ENCODE data around the gene CCDC34.
A peak's percentile ranks its signal among the peaks of the same experiment; 100 is the strongest.

CCDC34 gene

GRCh38 chr11:27362749-27363575 is at the start of gene CCDC34:
CCDC34 (minus strand) TSS chr11:27363215; CDS start chr11:27363194, 21 bp downstream.
- TF ChIP-seq CTCF (IDR thresholded peaks at IDR 0.05; ENCODE audit: low read depth, low read length, missing control alignments) = no peak
- H3K4me3 ChIP-seq (ENCODE audit: low read depth, low read length) = peak within 1 kb of the TSS; percentile 52
- DNase-seq (ENCODE audit: low read depth) = peak; percentile 72

GRCh38 chr11:27412192-27412691 is 49.2 kb upstream of the CCDC34 start:
- no peak overlapping the region for H3K4me3 ChIP-seq (ENCODE audit: low read depth, low read length)
- no peak for TF ChIP-seq CTCF (IDR thresholded peaks at IDR 0.05; ENCODE audit: low read depth, low read length, missing control alignments)
- no peak for DNase-seq (ENCODE audit: low read depth)

GRCh38 chr11:27411328-27411727 is 48.3 kb upstream of the CCDC34 start:
- DNase-seq (ENCODE audit: low read depth) = no peak
- no peak for TF ChIP-seq CTCF (IDR thresholded peaks at IDR 0.05; ENCODE audit: low read depth, low read length, missing control alignments)

GRCh38 chr11:27410272-27410671 is 47.3 kb upstream of the CCDC34 start:
- no peak for DNase-seq (ENCODE audit: low read depth)
- H3K4me3 ChIP-seq (ENCODE audit: low read depth, low read length) = no peak overlapping the region
- TF ChIP-seq CTCF (IDR thresholded peaks at IDR 0.05; ENCODE audit: low read depth, low read length, missing control alignments) = no peak

More at GRCh38 chr11:27411328-27411727, 48.3 kb upstream of the CCDC34 start:
- H3K4me3 ChIP-seq (ENCODE audit: low read depth, low read length) = no peak overlapping the region

- DNase-seq (ENCODE audit: low read depth) = no peak
- TF ChIP-seq CTCF (IDR thresholded peaks at IDR 0.05; ENCODE audit: low read depth, low read length, missing control alignments) = no peak
- H3K4me3 ChIP-seq (ENCODE audit: low read depth, low read length) = no peak overlapping the region
These were observed 46.7 kb upstream of the CCDC34 start for GRCh38 chr11:27409742-27410141.

GRCh38 chr11:27409049-27409448 is 46.0 kb upstream of the CCDC34 start:
- no peak for TF ChIP-seq CTCF (IDR thresholded peaks at IDR 0.05; ENCODE audit: low read depth, low read length, missing control alignments)
- no peak overlapping the region for H3K4me3 ChIP-seq (ENCODE audit: low read depth, low read length)
- DNase-seq (ENCODE audit: low read depth) = no peak

Data from GM12864 (cell line).